Activated CD4-positive, alpha-beta memory T cell treated with anti-CD3 and anti-CD28 coated beads, Interleukin-2, amount 10 ng/mL, durations not matched to agents 7 days and 5 days (primary cell): ENCODE data around the gene SLC8A1. TPM values are rescaled to one million over a fixed set of nuclear protein-coding genes. Genes with fewer than 3 reads are reported as not detected.

ENCODE experiments used
- CTCF ChIA-PET: fragments of 350-600 bp; sonication (Branson Sonifier 250); formaldehyde crosslinking; loops from one replicate; lab custom pipeline; 2021; ENCODE audit warnings: antibody characterized with exemption, inconsistent platforms; lab: Charles Lee
- POLR2A ChIA-PET: fragments of 350-600 bp; sonication (Branson Sonifier 250); formaldehyde crosslinking; loops from one replicate; lab custom pipeline; 2021; ENCODE audit warnings: antibody characterized with exemption; lab: Charles Lee
- DNase-seq: peaks from one replicate; pipeline ENCODE4 v3.0.0-alpha.2; 2020
- H3K27ac Mint-ChIP-seq: one replicate; pipeline ENCODE4 v1.8.0; 2021; ENCODE audit warnings: mild to moderate bottlenecking, mixed read lengths
- H3K27me3 Mint-ChIP-seq: one replicate; pipeline ENCODE4 v1.8.0; 2021; ENCODE audit warnings: mixed read lengths
- H3K36me3 Mint-ChIP-seq: one replicate; pipeline ENCODE4 v1.8.0; 2021; ENCODE audit warnings: low read depth, mixed read lengths
- H3K4me1 Mint-ChIP-seq: one replicate; pipeline ENCODE4 v1.8.0; 2021; ENCODE audit warnings: mixed read lengths
- H3K4me3 Mint-ChIP-seq: one replicate; pipeline ENCODE4 v1.8.0; 2021; ENCODE audit warnings: mild to moderate bottlenecking, mixed read lengths
- H3K9me3 Mint-ChIP-seq: one replicate; pipeline ENCODE4 v1.8.0; 2021; ENCODE audit warnings: mixed read lengths
- total RNA-seq, 2 experiments: library from RNA; stranded (reverse); gene quantifications; one replicate each; pipeline ENCODE4 v1.2.3, GENCODE V29; 2021

Gene SLC8A1
- total RNA-seq, result under 1 TPM; 0.25 to 0.45 TPM

GRCh38 chr2:40451918-40452605, at the start of gene SLC8A1:
SLC8A1 (minus strand) TSS chr2:40452090.
- Mint-ChIP-seq H3K9me3 (no peaks in the 10 kb centered on the region), H3K27ac (no peak within 1 kb of the TSS)

GRCh38 chr2:40499437-40499836, 47.5 kb upstream of the SLC8A1 start:
- ChIA-PET CTCF (no interaction called here), POLR2A (no interaction called here)
- H3K9me3 Mint-ChIP-seq, result no peaks in the 10 kb centered on the region
- no peaks in the 10 kb centered on the region for H3K27me3 Mint-ChIP-seq
- no peaks in the 10 kb centered on the region for H3K36me3 Mint-ChIP-seq
- DNase-seq, result no peak
- H3K27ac Mint-ChIP-seq, result no peak overlapping the region
- no peak overlapping the region for H3K4me3 Mint-ChIP-seq
- no peaks in the 10 kb centered on the region for H3K4me1 Mint-ChIP-seq

More at GRCh38 chr2:40451918-40452605, at the start of gene SLC8A1:
- no peaks in the 10 kb centered on the region for H3K36me3 Mint-ChIP-seq
- ChIA-PET CTCF (no interaction called here), POLR2A (no interaction called here)
- H3K27me3 Mint-ChIP-seq, result peaks cover 34% of the 10 kb centered on the region
- DNase-seq, result no peak
- H3K4me3 Mint-ChIP-seq, result peak within 1 kb of the TSS; percentile 69
- peaks cover 11% of the 10 kb centered on the region for H3K4me1 Mint-ChIP-seq

GRCh38 chr2:40497251-40497859, 45.5 kb upstream of the SLC8A1 start:
- no peaks in the 10 kb centered on the region for H3K27me3 Mint-ChIP-seq
- no peaks in the 10 kb centered on the region for H3K36me3 Mint-ChIP-seq
- H3K9me3 Mint-ChIP-seq, result no peaks in the 10 kb centered on the region
- no peak overlapping the region for H3K27ac Mint-ChIP-seq
- no peak for DNase-seq
- no peaks in the 10 kb centered on the region for H3K4me1 Mint-ChIP-seq
- no peak overlapping the region for H3K4me3 Mint-ChIP-seq
- POLR2A ChIA-PET, result no interaction called here
- CTCF ChIA-PET, result no interaction called here

GRCh38 chr2:40489678-40489960, 37.7 kb upstream of the SLC8A1 start:
- no peaks in the 10 kb centered on the region for H3K9me3 Mint-ChIP-seq
- H3K36me3 Mint-ChIP-seq, result no peaks in the 10 kb centered on the region
- H3K27ac Mint-ChIP-seq, result no peak overlapping the region
- ChIA-PET POLR2A (no interaction called here), CTCF (no interaction called here)
- H3K27me3 Mint-ChIP-seq, result no peaks in the 10 kb centered on the region
- DNase-seq, result no peak
- H3K4me3 Mint-ChIP-seq, result peak overlapping the region; percentile 42
- H3K4me1 Mint-ChIP-seq, result peaks cover 5% of the 10 kb centered on the region

- H3K4me3 Mint-ChIP-seq, result peak overlapping the region; percentile 42
- no peaks in the 10 kb centered on the region for H3K27me3 Mint-ChIP-seq
- CTCF ChIA-PET, result no interaction called here
- H3K4me1 Mint-ChIP-seq, result peaks cover 5% of the 10 kb centered on the region
- no peaks in the 10 kb centered on the region for H3K9me3 Mint-ChIP-seq
- no peaks in the 10 kb centered on the region for H3K36me3 Mint-ChIP-seq
- POLR2A ChIA-PET, result no interaction called here
- H3K27ac Mint-ChIP-seq, result no peak overlapping the region
- no peak for DNase-seq
Measured at GRCh38 chr2:40488927-40489677, 37.2 kb upstream of the SLC8A1 start.

- Mint-ChIP-seq H3K4me3 (no peak overlapping the region), H3K4me1 (peaks cover 5% of the 10 kb centered on the region), H3K36me3 (no peaks in the 10 kb centered on the region), H3K27ac (no peak overlapping the region), H3K27me3 (no peaks in the 10 kb centered on the region), H3K9me3 (no peaks in the 10 kb centered on the region)
- ChIA-PET CTCF (interaction anchor here (0.7 kb wide), 1 partner anchor 67 kb away, joined by 5 read pairs; no protein-coding TSS in a partner anchor), POLR2A (no interaction called here)
- DNase-seq, result no peak
Measured at GRCh38 chr2:40488101-40488601, 36.3 kb upstream of the SLC8A1 start.

- POLR2A ChIA-PET, result no interaction called here
- H3K27me3 Mint-ChIP-seq, result no peaks in the 10 kb centered on the region
- CTCF ChIA-PET, result interaction anchor here (0.7 kb wide), 1 partner anchor 67 kb away, joined by 5 read pairs; no protein-coding TSS in a partner anchor
Measured at GRCh38 chr2:40487602-40488001, 35.7 kb upstream of the SLC8A1 start.

GRCh38 chr2:40485854-40486253, 34.0 kb upstream of the SLC8A1 start:
- Mint-ChIP-seq H3K4me1 (peaks cover 5% of the 10 kb centered on the region), H3K36me3 (no peaks in the 10 kb centered on the region), H3K27me3 (no peaks in the 10 kb centered on the region), H3K4me3 (no peak overlapping the region), H3K27ac (no peak overlapping the region), H3K9me3 (no peaks in the 10 kb centered on the region)
- ChIA-PET POLR2A (no interaction called here), CTCF (no interaction called here)
- no peak for DNase-seq

More at GRCh38 chr2:40487602-40488001, 35.7 kb upstream of the SLC8A1 start:
- Mint-ChIP-seq H3K4me3 (no peak overlapping the region), H3K9me3 (no peaks in the 10 kb centered on the region), H3K36me3 (no peaks in the 10 kb centered on the region), H3K27ac (no peak overlapping the region), H3K4me1 (peaks cover 5% of the 10 kb centered on the region)
- no peak for DNase-seq

- no peak for DNase-seq
- no peak overlapping the region for H3K4me3 Mint-ChIP-seq
- H3K36me3 Mint-ChIP-seq, result no peaks in the 10 kb centered on the region
- ChIA-PET CTCF (no interaction called here), POLR2A (no interaction called here)
- H3K9me3 Mint-ChIP-seq, result no peaks in the 10 kb centered on the region
- no peak overlapping the region for H3K27ac Mint-ChIP-seq
- H3K4me1 Mint-ChIP-seq, result peaks cover 5% of the 10 kb centered on the region
- H3K27me3 Mint-ChIP-seq, result no peaks in the 10 kb centered on the region
Measured at GRCh38 chr2:40485318-40485717, 33.4 kb upstream of the SLC8A1 start.

GRCh38 chr2:40483549-40484243, 31.8 kb upstream of the SLC8A1 start:
- no peak for DNase-seq
- H3K9me3 Mint-ChIP-seq, result no peaks in the 10 kb centered on the region
- ChIA-PET POLR2A (no interaction called here), CTCF (no interaction called here)
- H3K27ac Mint-ChIP-seq, result no peak overlapping the region
- no peaks in the 10 kb centered on the region for H3K27me3 Mint-ChIP-seq
- no peak overlapping the region for H3K4me3 Mint-ChIP-seq
- no peaks in the 10 kb centered on the region for H3K36me3 Mint-ChIP-seq
- no peaks in the 10 kb centered on the region for H3K4me1 Mint-ChIP-seq

GRCh38 chr2:40480596-40480995, 28.7 kb upstream of the SLC8A1 start:
- H3K27ac Mint-ChIP-seq, result no peak overlapping the region
- CTCF ChIA-PET, result no interaction called here
- DNase-seq, result no peak

GRCh38 chr2:40480073-40480472, 28.2 kb upstream of the SLC8A1 start:
- ChIA-PET POLR2A (no interaction called here), CTCF (no interaction called here)
- no peaks in the 10 kb centered on the region for H3K9me3 Mint-ChIP-seq
- no peak overlapping the region for H3K27ac Mint-ChIP-seq
- no peak for DNase-seq
- H3K4me1 Mint-ChIP-seq, result no peaks in the 10 kb centered on the region
- no peak overlapping the region for H3K4me3 Mint-ChIP-seq
- no peaks in the 10 kb centered on the region for H3K27me3 Mint-ChIP-seq
- no peaks in the 10 kb centered on the region for H3K36me3 Mint-ChIP-seq

More at GRCh38 chr2:40480596-40480995, 28.7 kb upstream of the SLC8A1 start:
- H3K9me3 Mint-ChIP-seq, result no peaks in the 10 kb centered on the region
- POLR2A ChIA-PET, result no interaction called here
- H3K4me3 Mint-ChIP-seq, result no peak overlapping the region
- no peaks in the 10 kb centered on the region for H3K36me3 Mint-ChIP-seq
- no peaks in the 10 kb centered on the region for H3K27me3 Mint-ChIP-seq
- no peaks in the 10 kb centered on the region for H3K4me1 Mint-ChIP-seq

- Mint-ChIP-seq H3K4me3 (no peak overlapping the region), H3K9me3 (no peaks in the 10 kb centered on the region), H3K36me3 (no peaks in the 10 kb centered on the region), H3K27me3 (no peaks in the 10 kb centered on the region), H3K27ac (no peak overlapping the region), H3K4me1 (no peaks in the 10 kb centered on the region)
- DNase-seq, result no peak
- ChIA-PET POLR2A (no interaction called here), CTCF (interaction anchor here (0.6 kb wide), 1 partner anchor 23 kb away, joined by 4 read pairs; no protein-coding TSS in a partner anchor)
Measured at GRCh38 chr2:40477361-40477760, 25.5 kb upstream of the SLC8A1 start.
